ENCODE results near the gene ANKRD9. TPM values are rescaled to one million over a fixed set of nuclear protein-coding genes. Genes with fewer than 3 reads are reported as not detected.

The ANKRD9 gene
- total RNA-seq, 4 donors from 2014 or later, result 3.6 to 26.8 (median 6.9) TPM

- TF ChIP-seq CTCF (IDR thresholded peaks at IDR 0.05; ENCODE audit: low read depth), result no peak
Measured at GRCh38 chr14:102517392-102518062, 8.0 kb upstream of the ANKRD9 start.

- no peak for TF ChIP-seq CTCF (IDR thresholded peaks at IDR 0.05; ENCODE audit: low read depth)
Measured at GRCh38 chr14:102516531-102517391, 7.2 kb upstream of the ANKRD9 start.

GRCh38 chr14:102514987-102515733 lies 5.6 kb upstream of the ANKRD9 start:
- TF ChIP-seq CTCF (IDR thresholded peaks at IDR 0.05; ENCODE audit: low read depth), result no peak

- TF ChIP-seq CTCF (IDR thresholded peaks at IDR 0.05; ENCODE audit: low read depth), result no peak
Measured at GRCh38 chr14:102513899-102514772, 4.6 kb upstream of the ANKRD9 start.

- TF ChIP-seq CTCF (IDR thresholded peaks at IDR 0.05; ENCODE audit: low read depth), result no peak
Measured at GRCh38 chr14:102512793-102513300, 3.3 kb upstream of the ANKRD9 start.

- TF ChIP-seq CTCF (IDR thresholded peaks at IDR 0.05; ENCODE audit: low read depth), result no peak
Measured at GRCh38 chr14:102511538-102511937, 2.0 kb upstream of the ANKRD9 start.
